Fibroblast of skin of abdomen (primary cell): ENCODE measurements around the gene AQR.
"Not testable (repeated sequence)": the region's sequence is repeated elsewhere in the genome, so short reads cannot be mapped to it uniquely, and the experiment has no call there.

Experiments used
- DNase-seq: peaks from one replicate; pipeline ENCODE4 v3.0.0-alpha.2; 2013

AQR gene

DNA sequence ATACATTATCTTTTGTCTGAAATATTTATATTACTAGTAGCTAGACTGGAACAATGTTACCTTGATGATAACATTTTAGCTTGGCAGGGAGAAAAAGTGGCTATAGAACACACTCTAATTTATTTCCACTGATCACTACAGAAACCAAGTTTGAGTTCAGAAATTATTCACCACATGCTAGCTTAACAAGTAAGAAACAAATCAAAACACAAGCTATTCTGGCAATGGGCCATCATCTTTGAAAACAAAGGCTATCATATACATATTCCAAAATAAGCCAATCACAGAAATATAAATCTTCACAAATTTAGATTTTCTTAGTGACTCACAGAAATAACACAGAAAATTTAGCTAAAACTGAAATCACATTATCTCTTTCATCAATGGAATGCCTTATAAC, 17.1 kb downstream of the AQR start:
- no peak for DNase-seq

GRCh38 chr15:34951993-34952392, 17.5 kb downstream of the AQR start:
- DNase-seq = peak; percentile 18

- peak; percentile 87 for DNase-seq
Measured at GRCh38 chr15:34944936-34945335, 24.6 kb downstream of the AQR start.

DNA sequence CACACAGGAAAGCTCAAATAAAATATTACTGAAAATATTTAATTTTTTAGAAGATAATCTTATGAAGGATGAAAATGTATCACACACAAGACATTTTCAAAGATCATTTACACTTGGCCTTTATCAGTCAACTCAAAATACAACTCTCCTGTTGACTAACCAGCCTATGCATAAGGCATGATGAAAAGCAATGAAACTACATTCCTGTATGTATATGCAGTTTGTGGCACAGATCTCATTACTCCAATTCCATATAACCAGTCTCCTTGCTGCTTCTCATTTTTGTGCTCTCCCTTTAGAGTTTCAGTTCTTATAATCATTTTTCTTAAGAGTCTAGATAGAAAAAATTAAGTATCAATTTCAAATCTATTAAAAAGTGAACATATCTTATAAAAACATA, 25.8 kb downstream of the AQR start:
- peak; percentile 68 for DNase-seq

GRCh38 chr15:34943264-34943663, 26.3 kb downstream of the AQR start:
- DNase-seq = not testable (repeated sequence)

GRCh38 chr15:34942363-34942762, 27.2 kb downstream of the AQR start:
- DNase-seq = peak; percentile 37

GRCh38 chr15:34941831-34942230, 27.7 kb downstream of the AQR start:
- no peak for DNase-seq

GRCh38 chr15:34941185-34941698, 28.3 kb downstream of the AQR start:
- no peak for DNase-seq

GRCh38 chr15:34933432-34933975, 36.0 kb downstream of the AQR start:
- no peak for DNase-seq

DNA sequence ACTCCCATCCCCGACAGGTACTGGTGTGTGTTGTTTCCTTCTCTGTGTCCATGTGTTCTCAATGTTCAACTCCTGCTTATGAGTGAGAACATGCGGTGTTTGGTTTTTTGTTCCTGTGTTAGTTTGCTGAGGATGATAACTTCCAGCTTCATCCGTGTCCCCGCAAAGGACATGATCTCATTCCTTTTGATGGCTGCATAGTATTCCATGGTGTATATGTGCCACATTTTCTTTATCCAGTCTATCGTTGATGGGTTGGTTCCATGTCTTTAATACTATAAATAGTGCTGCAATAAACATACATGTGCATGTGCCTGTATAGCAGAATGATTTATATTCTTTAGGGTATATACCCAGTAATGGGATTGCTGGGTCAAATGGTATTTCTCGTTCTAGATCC, 41.2 kb downstream of the AQR start:
- not testable (repeated sequence) for DNase-seq

DNA sequence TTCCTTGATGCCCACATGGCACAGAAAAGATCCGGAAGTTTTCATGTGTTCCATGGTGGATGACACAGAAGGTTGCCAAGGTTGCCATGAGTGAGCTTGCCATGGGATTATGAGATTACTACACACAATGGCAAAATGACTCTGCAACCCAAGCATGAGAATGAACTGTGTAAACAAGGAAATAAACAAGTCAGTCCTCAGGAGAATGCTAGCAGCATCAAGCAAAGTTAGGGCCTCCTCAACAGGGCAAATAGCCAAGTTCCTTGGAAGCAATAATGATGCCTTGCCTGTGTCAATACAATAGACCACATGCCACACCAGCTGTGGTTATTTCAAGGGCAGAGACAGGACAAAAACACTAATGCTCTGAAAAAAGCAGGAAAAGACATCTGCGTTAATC, 41.8 kb downstream of the AQR start:
- DNase-seq = no peak

GRCh38 chr15:34914317-34914716, 55.2 kb downstream of the AQR start:
- no peak for DNase-seq

DNA sequence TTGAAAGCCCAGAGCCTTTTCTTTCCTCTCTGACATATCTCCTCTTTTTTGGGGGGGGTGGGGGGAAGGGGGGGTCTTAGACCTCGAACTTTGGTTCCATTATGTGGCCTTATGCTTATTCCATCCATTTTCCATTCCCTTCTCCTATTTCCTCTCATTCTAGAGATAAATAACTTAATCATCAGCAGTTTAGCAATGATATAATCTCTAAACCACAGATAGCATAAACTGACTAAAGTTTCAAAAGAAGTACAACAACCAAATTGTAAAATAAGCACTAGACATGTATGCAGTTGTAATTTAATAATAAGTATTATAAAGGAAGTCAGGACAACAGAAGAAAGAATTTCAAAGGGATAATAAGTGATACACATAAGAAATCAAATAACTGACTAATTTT, 64.5 kb downstream of the AQR start:
- DNase-seq = no peak

- DNase-seq = no peak
Measured at GRCh38 chr15:34904527-34904926, 65.0 kb downstream of the AQR start.

DNA sequence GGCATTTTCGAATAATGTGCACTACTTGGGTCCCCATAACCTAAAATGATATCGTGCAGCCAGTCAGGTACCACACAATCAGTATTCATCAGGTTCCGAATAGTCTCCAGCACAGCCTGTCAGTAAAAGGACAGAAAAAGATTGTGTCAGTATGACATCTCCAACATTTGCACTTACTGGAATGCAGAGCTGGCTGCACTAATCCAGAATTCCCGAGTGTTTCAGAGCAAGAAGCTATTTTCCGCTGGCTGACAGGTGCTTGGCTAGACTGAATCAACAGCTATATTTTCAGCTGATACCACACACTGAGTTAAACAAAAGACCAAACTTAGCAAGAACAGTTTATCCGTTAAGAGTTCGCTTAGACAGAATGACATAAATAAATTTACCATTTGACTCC, 68.8 kb downstream of the AQR start:
- DNase-seq = no peak

- DNase-seq = no peak
Measured at GRCh38 chr15:34896183-34896582, 73.4 kb downstream of the AQR start.

GRCh38 chr15:34893967-34894366, 75.6 kb downstream of the AQR start:
- DNase-seq = no peak

- no peak for DNase-seq
Measured at GRCh38 chr15:34892963-34893591, 76.5 kb downstream of the AQR start.

DNA sequence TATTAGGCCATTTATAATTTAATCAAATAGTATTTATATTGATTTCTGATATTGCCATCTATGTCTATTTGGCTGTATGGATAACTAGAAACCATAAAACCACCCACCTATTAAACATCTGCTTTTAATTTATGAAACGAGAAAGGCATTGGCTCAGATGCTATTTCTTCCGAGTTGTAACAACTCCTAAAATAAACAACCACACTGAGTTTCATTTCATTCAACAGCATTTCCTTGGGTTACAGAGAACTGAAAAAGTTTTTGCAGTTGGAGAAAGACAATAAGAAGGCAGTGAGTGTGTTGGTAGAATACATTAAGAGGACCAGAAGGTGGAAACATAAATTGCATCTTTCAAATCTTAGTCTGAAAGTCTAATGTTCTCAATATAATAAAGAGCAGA, 79.1 kb downstream of the AQR start:
- DNase-seq = peak; percentile 9

- peak; percentile 31 for DNase-seq
Measured at GRCh38 chr15:34889476-34889875, 80.1 kb downstream of the AQR start.

DNA sequence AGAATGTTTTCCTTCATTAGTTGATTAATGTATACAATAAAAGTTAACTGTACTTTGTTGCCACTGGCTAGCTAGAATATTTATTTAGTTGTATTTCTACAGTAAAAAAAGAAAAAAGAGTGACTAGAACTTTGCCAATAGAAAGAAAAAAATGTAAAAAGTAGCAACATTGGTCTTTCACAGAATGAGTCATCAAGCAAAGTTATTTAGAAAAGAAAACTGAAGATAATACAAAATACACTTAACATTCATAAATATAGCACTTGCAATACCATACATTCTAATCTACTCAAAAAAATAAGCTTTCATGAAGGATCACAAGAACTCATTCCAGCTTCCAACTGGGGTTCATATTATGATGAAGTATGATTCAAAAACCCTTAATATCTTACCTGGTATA, 83.4 kb downstream of the AQR start:
- peak; percentile 3 for DNase-seq

DNA sequence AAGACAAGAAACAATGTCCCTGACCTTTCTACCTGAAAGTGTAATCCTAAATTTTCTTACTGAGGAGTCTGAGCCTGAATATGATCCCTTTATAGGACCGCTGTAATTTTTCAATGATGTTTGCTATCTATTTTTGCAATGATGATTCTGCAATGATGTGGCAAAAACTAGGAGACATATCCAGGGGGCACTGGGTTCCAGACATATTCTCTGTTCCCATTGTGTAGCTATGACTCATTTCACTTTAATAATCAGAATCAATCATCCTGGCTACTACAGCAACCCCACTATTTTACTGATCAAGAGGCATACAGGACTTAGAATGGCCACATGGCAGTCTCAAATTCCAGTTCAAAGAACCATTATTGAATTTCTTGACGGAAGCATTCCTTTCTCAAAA, 85.9 kb downstream of the AQR start:
- peak; percentile 5 for DNase-seq

DNA sequence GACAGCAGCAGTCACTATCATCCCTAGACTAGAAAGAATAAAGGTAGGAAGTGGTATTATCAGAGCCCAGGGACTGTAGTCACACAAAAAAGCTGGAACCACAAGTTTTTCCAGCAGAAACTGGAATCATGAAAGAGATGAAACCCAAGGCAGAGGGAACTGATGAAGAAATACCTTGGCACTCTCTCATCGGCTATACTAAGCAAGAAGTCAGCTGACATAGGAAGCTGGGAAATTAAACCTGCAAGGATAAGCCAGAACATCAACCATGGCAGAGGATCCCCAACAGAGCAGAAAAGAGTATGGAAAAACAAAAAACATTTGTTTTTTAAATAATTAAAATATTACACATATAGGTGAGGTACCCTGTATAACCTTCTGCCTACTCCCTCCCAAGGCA, 86.5 kb downstream of the AQR start:
- no peak for DNase-seq

DNA sequence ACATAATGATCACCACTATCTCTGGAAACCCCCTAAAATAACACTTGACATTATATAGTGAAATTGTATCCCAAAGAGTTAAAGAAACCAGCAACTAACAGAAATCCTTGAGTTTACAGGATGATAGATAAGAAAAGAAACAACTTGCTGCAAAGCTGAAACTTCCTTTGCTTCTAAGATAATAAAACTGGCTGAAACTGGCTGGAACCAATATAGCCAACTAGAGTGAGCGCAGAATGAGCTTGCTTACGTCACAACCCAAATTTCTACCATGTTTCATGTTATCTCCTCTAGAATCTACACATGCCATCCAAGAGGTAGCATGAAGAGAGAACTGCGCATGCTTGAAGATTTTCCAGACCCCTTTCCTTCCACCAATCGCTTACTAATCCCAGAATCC, 90.4 kb downstream of the AQR start:
- no peak for DNase-seq

DNA sequence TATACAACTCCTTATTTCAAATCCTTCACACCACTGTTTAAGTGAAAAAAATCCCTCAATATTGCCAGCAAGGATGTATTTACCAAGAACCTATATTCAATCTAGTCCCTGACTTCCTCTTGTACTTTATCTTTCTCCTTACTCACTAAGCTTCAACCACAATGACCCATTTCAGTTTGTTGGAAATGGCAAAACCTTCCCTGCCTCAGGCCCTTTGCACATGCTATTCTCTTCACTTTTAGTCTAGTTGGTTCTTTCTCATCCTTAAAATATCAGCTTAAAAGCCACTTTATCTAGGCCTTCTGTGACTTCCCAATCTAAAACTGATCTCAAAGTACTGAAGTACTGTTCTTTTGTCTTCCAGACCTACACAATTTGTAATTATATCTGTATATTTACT, 92.9 kb downstream of the AQR start:
- DNase-seq = no peak
